Measurements from ENCODE around the gene TBATA.
"Not testable (repeated sequence)": the region's sequence is repeated elsewhere in the genome, so short reads cannot be mapped to it uniquely, and the experiment has no call there.

TBATA gene

GRCh38 chr10:70777063-70777875, 7.9 kb downstream of the TBATA start:
- DNase-seq, result no peak

DNA sequence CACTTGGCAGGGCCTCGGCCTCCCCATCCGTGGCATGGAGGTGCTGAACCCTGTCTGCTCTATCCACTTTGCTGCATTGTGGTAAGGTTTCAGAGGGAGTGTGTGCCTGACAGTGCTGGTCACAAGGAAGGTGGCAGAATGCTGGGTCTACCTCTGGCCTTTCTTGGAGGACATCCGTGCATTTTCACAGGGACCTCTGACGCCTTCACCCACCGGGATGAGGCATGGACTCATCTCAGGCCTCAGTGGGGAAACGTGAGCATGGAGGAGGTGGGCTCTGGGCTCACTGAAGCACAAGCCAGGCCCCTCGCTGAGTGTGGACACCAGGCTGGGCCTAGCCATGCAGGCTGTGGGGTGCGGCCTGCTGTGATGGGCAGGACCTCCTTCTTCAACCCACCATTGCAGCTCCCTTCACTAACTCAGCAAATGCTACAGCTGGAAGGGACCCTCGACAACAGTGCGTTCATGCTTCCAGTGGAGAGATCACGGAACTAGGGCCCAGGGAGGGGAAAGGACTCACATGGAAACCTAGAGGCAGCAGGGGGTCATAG, 8.6 kb downstream of the TBATA start:
- no peak for DNase-seq

DNA sequence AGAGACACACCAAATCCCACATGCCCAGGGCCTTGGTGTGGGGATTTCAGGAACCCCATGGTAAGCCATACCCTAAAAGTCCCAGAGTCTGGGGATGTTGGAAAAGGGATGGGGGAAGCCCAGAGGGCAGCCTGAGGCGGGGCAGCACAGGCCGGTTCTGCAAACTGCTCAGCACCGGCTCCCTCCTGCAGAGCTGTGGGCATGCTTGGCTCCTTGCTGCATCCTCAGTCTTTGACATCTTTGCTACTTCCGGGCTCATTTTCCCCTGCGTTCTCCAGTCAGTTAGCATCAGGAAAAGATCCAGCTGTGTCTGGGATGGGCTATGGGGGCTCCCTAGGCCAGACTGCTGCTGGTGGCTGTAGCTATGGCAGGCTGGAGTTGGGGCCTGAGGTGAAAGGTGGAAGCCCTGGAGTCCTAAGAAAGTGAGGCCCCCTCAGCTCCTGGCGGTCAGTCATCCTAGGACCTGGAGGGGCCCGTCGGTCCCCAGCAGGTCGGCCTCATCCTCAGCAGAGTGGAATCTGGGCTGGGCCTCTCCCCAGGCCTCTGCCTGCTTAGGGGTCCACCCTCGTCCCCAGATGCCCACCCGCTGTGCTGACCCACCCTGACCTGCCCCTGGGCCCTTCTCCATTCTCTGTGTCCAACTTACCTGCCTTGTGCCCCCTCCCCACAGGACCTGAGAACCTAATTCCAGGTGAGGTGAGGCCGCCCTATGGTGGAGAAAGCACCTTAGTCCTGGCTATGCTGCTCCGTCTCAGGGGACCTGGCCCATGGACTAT, 9.3 kb downstream of the TBATA start:
- no peak for DNase-seq

- no peak for DNase-seq
Measured at GRCh38 chr10:70774810-70775678, 10.1 kb downstream of the TBATA start.

GRCh38 chr10:70773965-70774809, 11.0 kb downstream of the TBATA start:
- no peak for DNase-seq

DNA sequence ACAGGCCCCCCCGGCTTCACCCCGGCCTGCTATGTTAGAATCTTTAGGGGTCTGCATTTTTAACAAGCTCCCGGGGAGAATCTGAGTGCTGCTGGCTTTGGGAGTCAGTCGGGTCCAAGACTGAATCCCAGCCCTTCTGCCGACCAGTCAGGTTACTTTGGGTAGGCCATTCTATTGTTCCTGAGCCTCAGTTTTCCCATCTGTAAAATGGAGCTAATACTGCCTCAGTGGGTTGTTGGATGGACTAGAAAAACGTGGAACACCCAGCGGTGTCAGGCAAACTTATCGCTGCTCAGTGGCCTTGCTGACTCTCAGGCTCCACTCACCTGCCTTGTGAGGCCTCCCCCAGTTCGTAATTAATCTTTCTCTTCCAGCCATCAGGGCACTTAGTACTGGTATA, 11.7 kb downstream of the TBATA start:
- DNase-seq, result no peak

DNA sequence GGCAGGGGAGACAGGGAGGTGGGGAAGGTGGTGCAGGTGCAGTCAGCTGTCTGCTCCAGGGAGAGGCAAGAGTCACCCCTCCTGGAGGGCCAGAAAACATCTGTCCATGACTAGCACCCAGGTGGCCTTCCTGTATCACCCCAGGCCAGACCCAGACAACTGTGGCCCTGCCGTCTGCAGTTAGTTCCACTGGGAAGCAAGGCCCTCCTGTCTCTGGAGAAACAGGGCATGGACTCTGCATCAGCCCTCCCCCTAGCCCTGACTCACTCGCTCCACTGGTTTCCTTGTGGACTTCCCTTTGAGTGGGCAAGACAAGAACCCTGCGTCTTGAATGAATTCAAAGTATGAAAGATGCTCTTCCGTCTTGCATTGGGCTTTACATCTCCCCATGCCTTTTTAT, 12.6 kb downstream of the TBATA start:
- DNase-seq, result peak; percentile 37

DNA sequence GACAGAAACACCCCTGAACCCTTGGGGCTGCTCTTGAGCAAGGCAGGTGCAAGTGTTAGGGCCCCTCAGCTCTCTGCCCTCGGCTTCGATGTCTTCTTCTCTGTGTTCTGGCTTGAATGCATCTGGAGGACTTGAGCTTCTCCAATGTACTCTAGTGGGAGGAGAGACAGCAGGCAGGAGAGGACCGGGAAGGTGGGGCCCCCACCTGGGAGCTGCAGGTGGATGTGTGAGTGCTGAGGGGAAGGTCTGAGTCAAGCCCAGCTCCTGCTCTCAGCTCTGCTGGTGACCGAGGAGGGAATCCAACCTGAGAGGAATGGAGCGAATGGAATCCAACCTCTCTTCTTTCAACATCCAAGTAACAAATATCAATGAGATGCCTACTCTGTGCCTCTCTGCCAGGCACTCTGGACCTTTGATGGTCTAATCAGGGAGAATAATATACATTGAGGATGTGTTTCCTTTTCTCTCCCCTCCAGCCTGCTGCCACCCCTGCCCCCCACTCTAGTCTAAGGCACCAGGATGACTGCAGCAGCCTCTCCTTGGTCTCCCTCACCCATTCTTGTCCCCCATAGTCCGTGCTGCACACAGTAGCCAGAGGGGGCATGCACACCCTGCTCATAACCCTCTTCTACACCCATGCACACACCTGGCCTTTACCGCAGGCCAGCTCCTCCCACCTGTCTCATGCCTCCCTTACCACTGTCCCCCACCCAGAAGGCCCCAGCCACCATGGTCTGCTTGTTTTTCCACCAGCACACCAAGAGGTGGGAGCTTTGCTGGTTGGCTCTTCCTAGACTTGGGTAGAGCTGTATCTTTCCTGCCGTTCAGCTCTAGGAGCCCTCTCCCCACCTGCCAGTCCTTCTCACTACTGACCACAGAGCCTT, 13.6 kb downstream of the TBATA start:
- peak; percentile 13 for DNase-seq

DNA sequence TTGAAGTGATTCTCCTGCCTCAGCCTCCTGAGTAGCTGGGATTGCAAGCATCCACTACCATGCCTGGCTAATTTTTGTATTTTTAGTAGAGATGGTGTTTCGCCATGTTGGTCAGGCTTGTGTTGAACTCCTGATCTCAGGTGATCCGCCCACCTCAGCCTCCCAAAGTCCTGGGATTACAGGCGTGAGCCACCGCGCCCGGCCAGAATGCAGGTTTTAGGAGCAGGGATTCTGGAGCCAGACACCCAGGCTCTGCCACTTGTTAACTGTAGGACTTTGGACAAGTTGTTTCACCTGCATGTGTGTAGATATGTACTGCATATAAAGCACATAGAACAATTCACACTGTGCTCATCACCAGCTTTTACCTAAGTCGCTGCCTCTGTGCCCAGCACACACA, 14.7 kb downstream of the TBATA start:
- not testable (repeated sequence) for DNase-seq

DNA sequence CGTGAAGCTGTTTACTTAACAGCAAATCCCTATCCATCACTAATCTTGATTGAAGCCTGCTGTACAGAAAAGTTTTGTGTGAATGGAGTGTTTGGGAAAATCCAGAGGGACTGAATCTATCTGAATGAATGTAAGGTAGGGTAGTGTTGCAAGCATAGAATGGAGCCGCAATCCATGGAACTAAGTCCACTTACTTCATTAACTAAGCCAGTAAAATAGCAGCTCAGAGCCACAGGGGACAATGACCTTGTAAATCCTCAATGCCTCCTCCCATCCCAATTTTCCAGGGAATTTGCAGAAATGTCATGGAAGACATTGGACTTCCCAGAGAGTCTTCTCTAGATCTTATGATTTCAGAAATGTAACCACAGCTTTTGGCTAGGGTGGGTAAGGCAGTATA, 15.2 kb downstream of the TBATA start:
- DNase-seq, result no peak

DNA sequence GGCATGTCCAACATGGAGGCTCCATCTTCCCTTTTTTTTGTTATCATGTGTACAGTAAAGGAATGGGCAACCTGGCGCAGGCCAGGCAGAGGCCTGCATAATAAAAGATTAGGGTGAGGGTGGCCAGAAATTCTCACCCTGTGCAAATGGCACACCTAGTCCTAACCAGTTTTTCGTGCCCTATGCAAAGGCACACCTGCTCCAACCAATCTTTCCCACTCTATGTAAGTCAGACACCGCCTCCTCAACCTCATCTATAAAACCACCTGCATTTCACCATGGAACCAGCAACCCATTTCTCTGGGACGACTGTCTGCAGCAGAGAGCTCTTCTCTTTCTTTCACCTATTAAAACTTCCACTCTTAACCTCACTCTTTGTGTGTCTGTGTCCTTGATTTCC, 16.1 kb downstream of the TBATA start:
- DNase-seq, result no peak

DNA sequence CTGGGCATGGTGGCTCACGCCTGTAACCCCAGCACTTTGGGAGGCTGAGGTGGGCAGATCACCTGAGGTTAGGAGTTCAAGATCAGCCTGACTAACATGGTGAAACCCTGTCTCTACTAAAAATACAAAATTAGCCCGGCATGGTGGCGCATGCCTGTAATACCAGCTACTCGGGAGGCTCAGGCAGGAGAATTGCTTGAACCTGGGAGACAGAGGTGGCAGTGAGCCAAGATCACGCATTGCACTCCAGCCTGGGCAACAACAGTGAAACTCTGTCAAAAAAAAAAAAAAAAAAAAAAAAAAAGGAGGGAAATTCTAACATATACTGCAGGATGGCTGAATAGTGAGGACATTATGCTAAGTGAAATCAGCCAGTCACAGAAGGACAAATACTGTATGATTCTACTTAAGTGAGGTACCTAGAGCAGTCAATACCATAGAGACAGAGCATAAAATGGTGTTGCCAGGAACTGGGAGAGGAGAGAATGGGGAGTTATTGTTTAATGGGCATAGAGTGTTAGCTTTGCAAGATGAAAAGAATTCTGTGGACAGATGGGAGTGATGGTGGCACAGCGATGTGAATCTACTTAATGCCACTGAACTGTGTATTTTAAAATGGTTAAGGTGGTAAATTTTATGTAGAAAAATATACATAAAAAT, 17.0 kb downstream of the TBATA start:
- not testable (repeated sequence) for DNase-seq

DNA sequence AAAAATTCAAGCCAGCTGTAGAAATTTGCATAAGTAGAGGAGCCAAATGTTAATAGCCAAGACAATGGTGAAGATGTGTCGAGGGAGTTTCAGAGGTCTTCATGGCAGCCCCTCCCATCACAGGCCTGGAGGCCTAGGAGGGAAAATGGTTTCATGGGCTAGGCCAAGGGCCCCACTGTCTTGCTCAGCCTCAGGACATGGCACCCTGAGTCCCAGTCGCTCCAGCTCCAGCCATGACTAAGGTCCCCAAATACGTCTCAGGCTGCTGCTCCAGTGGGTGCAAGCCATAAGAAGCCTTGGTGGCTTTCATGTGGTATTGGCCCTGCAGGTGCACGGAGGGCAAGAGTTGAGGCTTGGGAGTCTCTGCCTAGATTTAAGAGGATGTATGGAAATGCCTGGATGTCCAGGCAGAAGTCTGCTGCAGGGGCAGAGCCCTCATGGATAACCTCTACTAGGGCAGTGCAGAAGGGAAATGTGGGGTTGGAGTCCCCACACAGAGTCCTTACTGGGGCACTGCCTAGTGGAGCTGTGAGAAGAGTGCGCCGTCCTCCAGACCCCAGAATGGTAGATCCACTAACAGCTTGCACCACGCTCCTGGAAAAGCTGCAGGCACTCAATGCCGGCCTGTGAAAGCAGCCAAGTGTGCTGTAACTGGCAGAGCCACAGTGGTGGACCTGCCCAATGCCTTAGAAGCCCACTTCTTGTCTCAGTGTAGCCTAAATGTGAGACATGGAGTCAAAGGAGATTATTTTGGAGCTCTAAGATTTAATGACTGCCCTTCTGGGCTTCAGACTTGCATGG, 19.2 kb downstream of the TBATA start:
- DNase-seq, result no peak

DNA sequence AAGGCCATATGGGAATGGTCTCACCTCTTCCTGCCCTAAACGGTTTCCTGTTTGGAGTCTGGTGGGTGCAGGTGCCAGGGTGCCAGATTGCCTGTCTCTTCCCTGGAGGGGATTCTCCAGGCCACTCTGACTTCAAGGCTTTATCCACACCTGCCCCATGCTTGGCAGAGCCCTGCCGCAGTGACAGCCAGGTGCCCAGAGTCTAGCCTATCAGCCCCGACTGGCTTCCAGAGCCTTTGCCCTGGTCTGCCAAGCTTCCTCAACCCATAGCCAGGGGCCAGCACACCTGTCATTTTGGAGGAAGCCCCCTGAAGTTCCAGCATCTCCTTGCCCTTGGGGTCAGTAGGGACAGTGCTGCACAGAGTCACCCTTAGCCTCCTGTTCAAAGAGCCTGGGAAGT, 21.6 kb downstream of the TBATA start:
- DNase-seq, result no peak

DNA sequence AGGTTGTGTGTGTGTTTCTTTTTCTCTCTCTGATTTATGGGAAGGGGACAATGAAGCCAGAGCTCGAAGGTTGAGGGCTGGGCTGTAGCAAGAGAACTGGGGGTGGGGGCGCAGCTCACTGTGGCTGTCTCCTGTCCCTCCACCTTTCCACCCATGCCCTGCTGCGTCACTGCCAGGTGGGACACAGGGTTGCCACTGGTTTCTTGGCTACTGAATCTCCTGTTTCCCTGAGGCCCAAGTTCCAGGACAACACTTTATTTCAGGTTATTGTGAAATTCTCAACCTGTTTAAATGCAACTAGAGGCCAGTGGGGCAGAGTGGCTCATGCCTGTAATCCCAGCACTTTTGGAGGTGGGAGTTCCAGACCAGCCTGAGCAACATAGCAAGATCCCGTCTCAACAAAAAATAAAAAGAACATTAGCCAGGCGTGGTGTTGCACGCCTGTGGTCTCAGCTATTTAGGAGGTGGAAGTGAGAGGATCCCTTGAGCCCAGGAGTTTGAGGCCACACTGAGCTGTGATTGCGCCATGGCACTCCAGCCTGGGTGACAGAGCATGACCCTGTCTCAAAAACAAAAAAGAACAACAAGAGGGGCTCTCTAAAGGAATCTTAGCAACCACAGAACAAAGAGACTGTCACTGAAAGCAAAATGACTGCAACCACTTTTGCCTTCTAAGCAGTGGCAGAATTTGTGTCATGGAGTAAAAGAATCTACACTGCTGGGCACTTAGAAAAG, 22.6 kb downstream of the TBATA start:
- DNase-seq, result no peak

GRCh38 chr10:70761727-70762350, 23.3 kb downstream of the TBATA start:
- DNase-seq, result no peak

- DNase-seq, result no peak
Measured at GRCh38 chr10:70761031-70761601, 24.1 kb downstream of the TBATA start.

DNA sequence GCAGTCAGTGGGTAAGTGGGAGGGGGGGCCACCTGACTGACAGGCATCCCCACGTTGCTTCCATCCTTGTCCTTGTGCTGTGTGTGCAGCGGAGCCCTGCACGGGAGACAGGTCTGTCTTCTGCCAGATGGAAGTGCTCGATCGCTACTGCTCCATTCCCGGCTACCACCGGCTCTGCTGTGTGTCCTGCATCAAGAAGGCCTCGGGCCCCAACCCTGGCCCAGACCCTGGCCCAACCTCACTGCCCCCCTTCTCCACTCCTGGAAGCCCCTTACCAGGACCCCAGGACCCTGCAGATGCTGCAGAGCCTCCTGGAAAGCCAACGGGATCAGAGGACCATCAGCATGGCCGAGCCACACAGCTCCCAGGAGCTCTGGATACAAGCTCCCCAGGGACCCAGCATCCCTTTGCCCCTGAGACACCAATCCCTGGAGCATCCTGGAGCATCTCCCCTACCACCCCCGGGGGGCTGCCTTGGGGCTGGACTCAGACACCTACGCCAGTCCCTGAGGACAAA, 24.8 kb downstream of the TBATA start:
- DNase-seq, result no peak

Data from NCI-H146 (cell line).